ENCODE data around the gene METTL13.

Gene METTL13

DNA sequence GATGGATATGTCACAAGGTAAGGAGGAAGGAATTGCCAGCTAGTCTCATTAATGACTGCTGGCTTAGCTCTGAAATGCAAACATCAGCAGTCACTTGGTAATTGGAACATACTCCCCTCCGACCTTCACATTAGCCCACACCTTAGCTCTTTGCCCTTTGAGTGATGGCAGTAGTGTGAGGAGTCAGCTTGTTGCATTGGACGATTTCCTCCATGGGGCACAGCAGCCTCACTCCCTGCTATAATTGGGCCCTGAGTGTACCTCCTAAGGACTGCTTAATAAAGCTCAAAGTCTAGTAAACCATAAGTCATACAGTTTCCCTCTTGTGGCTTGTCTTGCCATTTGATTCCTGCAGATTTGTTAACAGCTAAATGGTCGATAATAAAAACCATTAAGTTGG, 19.4 kb downstream of the METTL13 start:
- peaks cover 0 to 24% of the 10 kb centered on the region in 2 experiments; a peak in 1 of 3 replicates for H3K36me3 ChIP-seq (ENCODE audit: control insufficient read depth in 2 of 2, insufficient read depth in 1 of 2, low read length in 2 of 2)

More for the DNA sequence above, 19.4 kb downstream of the METTL13 start:
- ChIA-PET CTCF (interaction anchor here (0.7 to 11.4 kb wide), 27 partner anchors 8 to 204 kb away, joined by 3 to 378 read pairs (median 4); partner anchors contain the start of gene DNM3), POLR2A (interaction anchor here (0.7 to 3.9 kb wide), 4 partner anchors 19 to 183 kb away, joined by 3 to 13 read pairs (median 4); partner anchors contain the start of genes DNM3 and METTL13)
- Histone ChIP-seq H3K9me3 (ENCODE audit: control insufficient read depth, insufficient read depth, low read depth, low read length) (no peaks in the 10 kb centered on the region), H3K4me1 (ENCODE audit: control insufficient read depth, insufficient read depth, low read length) (no peaks in the 10 kb centered on the region), H3K4me3 (ENCODE audit: low read depth, low read length) (no peak overlapping the region), H3K27ac (ENCODE audit: extremely low read depth, low read depth, low read length) (no peak overlapping the region)
- TF ChIP-seq, protein P1, sequence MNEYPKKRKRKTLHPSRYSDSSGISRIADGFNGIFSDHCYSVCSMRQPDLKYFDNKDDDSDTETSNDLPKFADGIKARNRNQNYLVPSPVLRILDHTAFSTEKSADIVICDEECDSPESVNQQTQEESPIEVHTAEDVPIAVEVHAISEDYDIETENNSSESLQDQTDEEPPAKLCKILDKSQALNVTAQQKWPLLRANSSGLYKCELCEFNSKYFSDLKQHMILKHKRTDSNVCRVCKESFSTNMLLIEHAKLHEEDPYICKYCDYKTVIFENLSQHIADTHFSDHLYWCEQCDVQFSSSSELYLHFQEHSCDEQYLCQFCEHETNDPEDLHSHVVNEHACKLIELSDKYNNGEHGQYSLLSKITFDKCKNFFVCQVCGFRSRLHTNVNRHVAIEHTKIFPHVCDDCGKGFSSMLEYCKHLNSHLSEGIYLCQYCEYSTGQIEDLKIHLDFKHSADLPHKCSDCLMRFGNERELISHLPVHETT (tag by site-specific recombination; IDR thresholded peaks at IDR 0.05): no peak
- TF ChIP-seq, protein P2, sequence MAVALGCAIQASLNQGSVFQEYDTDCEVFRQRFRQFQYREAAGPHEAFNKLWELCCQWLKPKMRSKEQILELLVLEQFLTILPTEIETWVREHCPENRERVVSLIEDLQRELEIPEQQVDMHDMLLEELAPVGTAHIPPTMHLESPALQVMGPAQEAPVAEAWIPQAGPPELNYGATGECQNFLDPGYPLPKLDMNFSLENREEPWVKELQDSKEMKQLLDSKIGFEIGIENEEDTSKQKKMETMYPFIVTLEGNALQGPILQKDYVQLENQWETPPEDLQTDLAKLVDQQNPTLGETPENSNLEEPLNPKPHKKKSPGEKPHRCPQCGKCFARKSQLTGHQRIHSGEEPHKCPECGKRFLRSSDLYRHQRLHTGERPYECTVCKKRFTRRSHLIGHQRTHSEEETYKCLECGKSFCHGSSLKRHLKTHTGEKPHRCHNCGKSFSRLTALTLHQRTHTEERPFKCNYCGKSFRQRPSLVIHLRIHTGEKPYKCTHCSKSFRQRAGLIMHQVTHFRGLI (tag by site-specific recombination; IDR thresholded peaks at IDR 0.05): no peak
- no peak for TF ChIP-seq ZNF777 (tag by site-specific recombination; IDR thresholded peaks at IDR 0.05; ENCODE audit: borderline replicate concordance)
- no peak for TF ChIP-seq SP7 (tag by site-specific recombination; IDR thresholded peaks at IDR 0.05)
- TF ChIP-seq SALL2 (tag by site-specific recombination; IDR thresholded peaks at IDR 0.05; ENCODE audit: borderline replicate concordance): no peak
- TF ChIP-seq, protein P3, sequence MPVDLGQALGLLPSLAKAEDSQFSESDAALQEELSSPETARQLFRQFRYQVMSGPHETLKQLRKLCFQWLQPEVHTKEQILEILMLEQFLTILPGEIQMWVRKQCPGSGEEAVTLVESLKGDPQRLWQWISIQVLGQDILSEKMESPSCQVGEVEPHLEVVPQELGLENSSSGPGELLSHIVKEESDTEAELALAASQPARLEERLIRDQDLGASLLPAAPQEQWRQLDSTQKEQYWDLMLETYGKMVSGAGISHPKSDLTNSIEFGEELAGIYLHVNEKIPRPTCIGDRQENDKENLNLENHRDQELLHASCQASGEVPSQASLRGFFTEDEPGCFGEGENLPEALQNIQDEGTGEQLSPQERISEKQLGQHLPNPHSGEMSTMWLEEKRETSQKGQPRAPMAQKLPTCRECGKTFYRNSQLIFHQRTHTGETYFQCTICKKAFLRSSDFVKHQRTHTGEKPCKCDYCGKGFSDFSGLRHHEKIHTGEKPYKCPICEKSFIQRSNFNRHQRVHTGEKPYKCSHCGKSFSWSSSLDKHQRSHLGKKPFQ (tag by site-specific recombination; IDR thresholded peaks at IDR 0.05): no peak
- TF ChIP-seq ZNF837 (tag by site-specific recombination; IDR thresholded peaks at IDR 0.05): no peak
- TF ChIP-seq, protein P4, sequence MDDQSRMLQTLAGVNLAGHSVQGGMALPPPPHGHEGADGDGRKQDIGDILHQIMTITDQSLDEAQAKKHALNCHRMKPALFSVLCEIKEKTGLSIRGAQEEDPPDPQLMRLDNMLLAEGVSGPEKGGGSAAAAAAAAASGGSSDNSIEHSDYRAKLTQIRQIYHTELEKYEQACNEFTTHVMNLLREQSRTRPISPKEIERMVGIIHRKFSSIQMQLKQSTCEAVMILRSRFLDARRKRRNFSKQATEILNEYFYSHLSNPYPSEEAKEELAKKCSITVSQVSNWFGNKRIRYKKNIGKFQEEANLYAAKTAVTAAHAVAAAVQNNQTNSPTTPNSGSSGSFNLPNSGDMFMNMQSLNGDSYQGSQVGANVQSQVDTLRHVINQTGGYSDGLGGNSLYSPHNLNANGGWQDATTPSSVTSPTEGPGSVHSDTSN (CRISPR knock-in tag; IDR thresholded peaks at IDR 0.05): no peak
- TF ChIP-seq, protein P5, sequence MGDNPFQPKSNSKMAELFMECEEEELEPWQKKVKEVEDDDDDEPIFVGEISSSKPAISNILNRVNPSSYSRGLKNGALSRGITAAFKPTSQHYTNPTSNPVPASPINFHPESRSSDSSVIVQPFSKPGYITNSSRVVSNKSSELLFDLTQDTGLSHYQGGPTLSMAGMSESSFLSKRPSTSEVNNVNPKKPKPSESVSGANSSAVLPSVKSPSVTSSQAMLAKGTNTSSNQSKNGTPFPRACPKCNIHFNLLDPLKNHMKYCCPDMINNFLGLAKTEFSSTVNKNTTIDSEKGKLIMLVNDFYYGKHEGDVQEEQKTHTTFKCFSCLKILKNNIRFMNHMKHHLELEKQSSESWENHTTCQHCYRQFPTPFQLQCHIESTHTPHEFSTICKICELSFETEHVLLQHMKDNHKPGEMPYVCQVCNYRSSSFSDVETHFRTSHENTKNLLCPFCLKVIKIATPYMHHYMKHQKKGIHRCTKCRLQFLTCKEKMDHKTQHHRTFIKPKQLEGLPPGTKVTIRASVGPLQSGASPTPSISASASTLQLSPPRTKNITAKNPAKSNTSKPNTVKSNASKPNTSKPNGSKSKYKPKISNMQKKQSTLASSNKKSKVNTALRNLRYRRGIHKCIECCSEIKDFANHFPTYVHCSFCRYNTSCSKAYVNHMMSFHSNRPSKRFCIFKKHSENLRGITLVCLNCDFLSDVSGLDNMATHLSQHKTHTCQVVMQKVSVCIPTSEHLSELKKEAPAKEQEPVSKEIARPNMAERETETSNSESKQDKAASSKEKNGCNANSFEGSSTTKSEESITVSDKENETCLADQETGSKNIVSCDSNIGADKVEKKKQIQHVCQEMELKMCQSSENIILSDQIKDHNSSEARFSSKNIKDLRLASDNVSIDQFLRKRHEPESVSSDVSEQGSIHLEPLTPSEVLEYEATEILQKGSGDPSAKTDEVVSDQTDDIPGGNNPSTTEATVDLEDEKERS (tag by site-specific recombination; IDR thresholded peaks at IDR 0.05): no peak
- no peak for TF ChIP-seq RBAK (tag by site-specific recombination; IDR thresholded peaks at IDR 0.05)
- no peak for TF ChIP-seq ZNF521 (tag by site-specific recombination; IDR thresholded peaks at IDR 0.05)
- no peak for TF ChIP-seq HOXD13 (CRISPR knock-in tag; IDR thresholded peaks at IDR 0.05; ENCODE audit: borderline replicate concordance)
- TF ChIP-seq GFI1B (tag by site-specific recombination; IDR thresholded peaks at IDR 0.05): no peak
- TF ChIP-seq, protein P6, sequence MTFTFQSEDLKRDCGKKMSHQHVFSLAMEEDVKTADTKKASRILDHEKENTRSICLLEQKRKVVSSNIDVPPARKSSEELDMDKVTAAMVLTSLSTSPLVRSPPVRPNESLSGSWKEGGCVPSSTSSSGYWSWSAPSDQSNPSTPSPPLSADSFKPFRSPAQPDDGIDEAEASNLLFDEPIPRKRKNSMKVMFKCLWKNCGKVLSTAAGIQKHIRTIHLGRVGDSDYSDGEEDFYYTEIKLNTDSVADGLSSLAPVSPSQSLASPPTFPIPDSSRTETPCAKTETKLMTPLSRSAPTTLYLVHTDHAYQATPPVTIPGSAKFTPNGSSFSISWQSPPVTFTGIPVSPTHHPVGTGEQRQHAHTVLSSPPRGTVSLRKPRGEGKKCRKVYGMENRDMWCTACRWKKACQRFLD (tag by site-specific recombination; IDR thresholded peaks at IDR 0.05): no peak
- no peak for TF ChIP-seq OVOL3 (tag by site-specific recombination; IDR thresholded peaks at IDR 0.05)
- no peak for TF ChIP-seq ZNF624 (tag by site-specific recombination; IDR thresholded peaks at IDR 0.05)
- TF ChIP-seq ZNF132 (tag by site-specific recombination; IDR thresholded peaks at IDR 0.05; ENCODE audit: borderline replicate concordance): no peak
- no peak for TF ChIP-seq ZNF138 (tag by site-specific recombination; IDR thresholded peaks at IDR 0.05; ENCODE audit: borderline replicate concordance)

Data from HEK293 (cell line).